WI38 (cell line): ENCODE data around the gene MCTP2.

Experiments used
- H3K4me3 ChIP-seq: 2 replicates; pipeline ENCODE4 v1.5.1; 2011; ENCODE audit warnings: low read depth, mild to moderate bottlenecking, control low read depth, low read length
- TF ChIP-seq, protein P1 (sequence below): IDR thresholded peaks from 2 replicates; pipeline ENCODE4 v1.5.1; 2012; ENCODE audit warnings: low read depth, mild to moderate bottlenecking, control low read depth, low read length

MCTP2 gene

DNA sequence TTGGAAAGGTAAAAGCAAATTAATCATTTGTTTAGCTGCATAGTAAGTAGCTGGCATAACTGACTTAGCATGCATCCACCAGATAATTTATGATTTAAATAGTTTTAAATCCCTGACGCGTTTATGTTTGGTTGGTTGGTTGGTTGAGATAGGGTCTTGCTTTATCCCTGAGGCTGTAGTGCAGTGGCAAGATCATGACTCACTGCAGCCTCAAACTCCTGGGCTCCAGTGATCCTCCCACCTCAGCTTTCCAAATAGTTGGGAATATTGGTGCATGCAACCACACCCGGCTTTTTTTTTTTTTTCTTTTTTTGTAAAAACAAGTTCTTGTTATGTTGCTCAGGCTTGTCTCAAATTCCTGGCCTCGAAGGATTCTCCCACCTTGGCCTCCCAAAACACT lies 263.4 kb downstream of the MCTP2 start:
- TF ChIP-seq, protein P1, sequence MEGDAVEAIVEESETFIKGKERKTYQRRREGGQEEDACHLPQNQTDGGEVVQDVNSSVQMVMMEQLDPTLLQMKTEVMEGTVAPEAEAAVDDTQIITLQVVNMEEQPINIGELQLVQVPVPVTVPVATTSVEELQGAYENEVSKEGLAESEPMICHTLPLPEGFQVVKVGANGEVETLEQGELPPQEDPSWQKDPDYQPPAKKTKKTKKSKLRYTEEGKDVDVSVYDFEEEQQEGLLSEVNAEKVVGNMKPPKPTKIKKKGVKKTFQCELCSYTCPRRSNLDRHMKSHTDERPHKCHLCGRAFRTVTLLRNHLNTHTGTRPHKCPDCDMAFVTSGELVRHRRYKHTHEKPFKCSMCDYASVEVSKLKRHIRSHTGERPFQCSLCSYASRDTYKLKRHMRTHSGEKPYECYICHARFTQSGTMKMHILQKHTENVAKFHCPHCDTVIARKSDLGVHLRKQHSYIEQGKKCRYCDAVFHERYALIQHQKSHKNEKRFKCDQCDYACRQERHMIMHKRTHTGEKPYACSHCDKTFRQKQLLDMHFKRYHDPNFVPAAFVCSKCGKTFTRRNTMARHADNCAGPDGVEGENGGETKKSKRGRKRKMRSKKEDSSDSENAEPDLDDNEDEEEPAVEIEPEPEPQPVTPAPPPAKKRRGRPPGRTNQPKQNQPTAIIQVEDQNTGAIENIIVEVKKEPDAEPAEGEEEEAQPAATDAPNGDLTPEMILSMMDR, result no peak
- H3K4me3 ChIP-seq, result no peak overlapping the region

DNA sequence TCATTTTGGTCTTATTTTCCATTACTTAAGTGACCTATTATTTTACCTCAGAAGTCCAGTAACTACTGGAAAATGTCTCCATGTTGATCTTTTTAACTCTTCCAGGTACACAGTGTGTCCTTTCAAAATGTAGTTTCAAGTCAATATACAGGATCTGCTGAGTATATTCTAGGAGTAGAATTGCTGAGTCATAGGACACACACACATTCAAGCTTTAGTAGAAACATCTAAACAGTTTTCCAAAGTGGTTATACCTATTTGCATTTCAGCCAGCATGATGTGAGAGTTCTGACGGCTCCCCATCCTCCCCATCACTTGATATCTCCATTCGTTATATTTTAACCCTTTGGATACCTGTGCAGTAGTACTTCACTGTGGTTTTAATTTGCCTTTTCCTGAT lies 271.9 kb downstream of the MCTP2 start:
- no peak overlapping the region for H3K4me3 ChIP-seq
- TF ChIP-seq, protein P1, result no peak

DNA sequence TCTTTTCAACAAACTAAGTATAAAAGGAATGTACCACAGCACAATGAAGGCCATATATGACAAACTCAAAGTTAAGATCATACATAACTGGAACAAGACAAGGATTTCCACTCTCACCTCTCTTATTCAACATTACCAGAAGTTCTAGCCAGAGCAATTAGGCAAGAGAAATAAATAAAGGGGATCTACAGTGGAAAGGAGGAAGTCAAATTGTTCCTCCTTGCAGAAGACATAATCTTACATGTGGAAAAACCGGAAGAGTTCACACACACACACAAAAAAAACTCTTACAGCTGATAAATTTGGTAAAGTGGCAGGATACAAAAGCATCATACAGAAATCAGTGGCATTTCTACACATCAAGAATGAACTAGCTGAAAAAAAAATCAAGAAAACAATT lies 277.9 kb downstream of the MCTP2 start:
- TF ChIP-seq, protein P1, result no peak
- no peak overlapping the region for H3K4me3 ChIP-seq

DNA sequence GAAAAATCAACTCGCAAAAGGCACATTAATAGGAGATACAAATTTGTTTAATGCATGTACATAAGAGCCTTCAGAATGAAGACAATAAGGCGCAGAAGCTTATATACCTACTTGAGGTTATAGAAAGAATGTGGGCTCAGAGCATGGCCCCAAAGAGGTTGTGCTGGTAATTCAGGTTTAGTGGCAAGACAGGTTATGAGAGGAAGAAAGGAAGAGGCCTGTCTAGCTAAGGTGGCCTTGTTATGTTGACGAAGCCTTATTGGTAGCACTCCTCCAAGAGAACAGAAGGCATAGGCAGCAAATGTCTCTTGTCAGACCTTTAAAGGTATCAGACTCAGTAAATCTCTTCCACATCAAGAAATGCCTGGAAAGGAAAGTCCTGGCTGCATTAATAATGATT lies 290.8 kb downstream of the MCTP2 start:
- no peak overlapping the region for H3K4me3 ChIP-seq
- TF ChIP-seq, protein P1, result no peak

DNA sequence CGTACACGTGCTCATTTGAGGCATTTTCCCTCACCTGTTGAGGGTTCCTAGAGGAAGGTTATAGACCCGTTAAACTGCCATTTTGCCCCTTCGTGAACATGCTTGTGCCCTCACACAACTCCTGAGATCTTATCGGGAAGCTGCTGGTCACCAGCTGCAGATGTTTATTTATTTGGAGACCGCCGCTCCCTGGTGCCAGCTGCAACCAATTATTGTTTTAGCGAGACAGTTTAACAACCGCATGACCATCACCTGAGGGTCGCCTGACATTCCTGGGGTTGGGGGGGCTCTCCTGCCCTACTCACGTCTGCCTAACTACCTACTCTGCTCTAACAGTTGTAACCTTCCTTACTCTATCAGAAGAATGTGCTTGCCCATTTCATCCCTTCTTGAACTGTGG lies 292.5 kb downstream of the MCTP2 start:
- H3K4me3 ChIP-seq, result no peak overlapping the region
- TF ChIP-seq, protein P1, result no peak

DNA sequence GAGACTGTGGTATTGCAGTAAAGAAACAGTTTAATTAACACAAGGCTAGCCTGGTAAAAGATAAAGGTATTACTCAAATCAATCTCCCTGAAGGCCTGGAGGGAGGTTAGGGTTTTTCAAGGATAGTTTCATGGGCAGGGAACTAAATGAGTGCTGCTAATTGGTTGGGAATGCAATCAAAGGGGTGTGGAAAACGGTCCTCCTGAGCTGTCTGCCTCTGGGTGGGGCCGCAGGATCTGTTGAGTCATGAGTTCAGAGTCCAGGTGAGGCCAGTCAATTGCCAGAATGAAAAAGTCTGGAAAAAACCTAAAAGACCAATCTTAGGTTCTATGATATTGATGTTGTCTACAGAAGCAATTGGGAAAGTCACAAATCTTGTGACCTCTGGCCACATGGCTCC lies 293.2 kb downstream of the MCTP2 start:
- TF ChIP-seq, protein P1, result no peak
- H3K4me3 ChIP-seq, result no peak overlapping the region

DNA sequence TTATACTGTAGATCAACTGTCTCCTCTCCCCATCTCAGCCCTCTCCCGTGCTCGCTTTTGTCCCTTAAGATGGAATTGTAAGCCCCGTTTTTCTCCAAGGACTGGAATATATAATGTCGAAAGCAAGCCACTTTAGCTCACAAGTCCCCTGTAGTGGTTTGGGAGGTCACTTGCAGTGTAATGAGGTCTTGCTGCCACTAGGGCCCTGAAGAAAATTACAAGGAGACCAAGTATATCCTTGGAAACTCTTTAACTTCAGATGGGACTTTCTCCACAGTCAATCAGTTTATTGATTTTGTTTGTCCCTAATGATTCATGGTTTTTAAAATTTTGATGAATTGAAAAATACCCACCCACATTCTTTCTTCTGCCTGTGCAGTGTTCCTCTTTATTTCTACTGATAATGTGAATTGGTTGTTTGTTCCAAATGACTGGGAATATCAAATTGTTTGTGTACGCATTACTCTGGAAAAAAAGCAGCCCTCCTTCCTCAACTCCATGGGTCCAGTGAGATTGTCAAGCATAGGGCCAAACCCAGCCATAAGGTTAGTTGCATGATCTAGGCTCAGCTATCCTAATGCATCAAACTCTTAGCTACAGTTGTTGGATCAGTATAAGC lies 294.8 kb downstream of the MCTP2 start:
- no peak overlapping the region for H3K4me3 ChIP-seq
- TF ChIP-seq, protein P1, result peak; percentile 41
